GM12872 (cell line): ENCODE results near the gene C1S.

Source experiments
- TF ChIP-seq, protein P1 (sequence below): IDR thresholded peaks from 3 replicates; pipeline ENCODE4 v1.5.1; 2011; ENCODE audit warnings: low read depth, mild to moderate bottlenecking, low read length, moderate library complexity; ENCODE audit not compliant: insufficient read depth

Gene C1S

GRCh38 chr12:7038591-7038990, 21.9 kb upstream of the C1S start:
- TF ChIP-seq, protein P1, sequence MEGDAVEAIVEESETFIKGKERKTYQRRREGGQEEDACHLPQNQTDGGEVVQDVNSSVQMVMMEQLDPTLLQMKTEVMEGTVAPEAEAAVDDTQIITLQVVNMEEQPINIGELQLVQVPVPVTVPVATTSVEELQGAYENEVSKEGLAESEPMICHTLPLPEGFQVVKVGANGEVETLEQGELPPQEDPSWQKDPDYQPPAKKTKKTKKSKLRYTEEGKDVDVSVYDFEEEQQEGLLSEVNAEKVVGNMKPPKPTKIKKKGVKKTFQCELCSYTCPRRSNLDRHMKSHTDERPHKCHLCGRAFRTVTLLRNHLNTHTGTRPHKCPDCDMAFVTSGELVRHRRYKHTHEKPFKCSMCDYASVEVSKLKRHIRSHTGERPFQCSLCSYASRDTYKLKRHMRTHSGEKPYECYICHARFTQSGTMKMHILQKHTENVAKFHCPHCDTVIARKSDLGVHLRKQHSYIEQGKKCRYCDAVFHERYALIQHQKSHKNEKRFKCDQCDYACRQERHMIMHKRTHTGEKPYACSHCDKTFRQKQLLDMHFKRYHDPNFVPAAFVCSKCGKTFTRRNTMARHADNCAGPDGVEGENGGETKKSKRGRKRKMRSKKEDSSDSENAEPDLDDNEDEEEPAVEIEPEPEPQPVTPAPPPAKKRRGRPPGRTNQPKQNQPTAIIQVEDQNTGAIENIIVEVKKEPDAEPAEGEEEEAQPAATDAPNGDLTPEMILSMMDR, result no peak

- TF ChIP-seq, protein P1, result no peak
Observed at GRCh38 chr12:7039403-7039802, 21.1 kb upstream of the C1S start.

DNA sequence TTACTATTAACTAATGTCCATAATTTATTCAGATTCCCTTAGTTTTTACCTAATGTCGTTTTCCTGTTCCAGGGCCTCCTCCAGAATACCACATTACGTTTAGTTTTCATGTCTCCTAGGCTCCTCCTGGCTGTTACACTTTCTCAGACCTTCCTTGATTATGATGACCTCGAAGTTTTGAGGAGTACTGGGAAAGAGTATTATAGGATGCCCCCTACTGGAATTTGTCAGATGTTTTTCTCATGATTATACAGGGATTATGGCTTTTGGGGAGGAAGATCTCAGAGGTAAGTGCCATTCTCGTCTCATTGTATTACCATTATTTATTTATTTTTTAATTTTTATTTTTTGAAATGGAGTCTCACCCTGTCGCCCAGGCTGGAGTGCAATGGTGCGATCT, 17.7 kb upstream of the C1S start:
- TF ChIP-seq, protein P1, result peak; percentile 30; the same call in 1 of the 3 replicates

GRCh38 chr12:7045913-7046312, 14.6 kb upstream of the C1S start:
- TF ChIP-seq, protein P1, result no peak

DNA sequence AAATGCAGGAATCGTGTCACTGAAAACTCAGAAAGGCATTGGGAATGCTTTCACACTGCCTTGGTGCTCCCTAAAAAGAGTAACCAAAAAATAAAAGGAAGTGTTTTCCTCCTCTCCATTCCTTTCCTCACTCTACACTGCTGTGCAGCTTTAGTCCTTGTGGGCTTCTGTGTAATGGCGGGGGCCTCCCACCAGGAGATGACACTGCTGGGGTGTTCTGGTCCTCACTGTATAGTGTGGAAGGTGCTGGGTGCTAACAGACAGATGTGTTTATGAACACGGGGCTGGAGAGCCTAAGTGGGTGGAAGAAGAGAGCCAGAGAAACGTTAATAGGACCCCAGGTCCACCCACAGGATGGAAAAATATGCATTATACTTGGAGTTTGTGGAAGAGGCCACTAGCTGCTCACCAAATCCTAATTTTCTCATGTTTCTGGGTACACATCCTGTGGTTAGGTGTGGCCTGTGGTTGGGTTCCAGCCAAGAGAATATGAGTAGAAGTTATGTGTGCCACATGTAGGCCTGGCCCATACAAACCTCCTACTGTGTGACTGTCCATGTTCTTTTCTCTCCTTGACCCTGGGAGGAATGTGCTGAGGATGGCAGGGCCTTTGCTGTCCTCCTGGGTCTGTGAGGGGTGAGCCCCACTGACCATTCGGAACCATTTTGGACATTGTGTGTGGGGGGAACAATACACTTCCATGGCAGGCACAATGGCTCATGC, 14.0 kb upstream of the C1S start:
- TF ChIP-seq, protein P1, result no peak

DNA sequence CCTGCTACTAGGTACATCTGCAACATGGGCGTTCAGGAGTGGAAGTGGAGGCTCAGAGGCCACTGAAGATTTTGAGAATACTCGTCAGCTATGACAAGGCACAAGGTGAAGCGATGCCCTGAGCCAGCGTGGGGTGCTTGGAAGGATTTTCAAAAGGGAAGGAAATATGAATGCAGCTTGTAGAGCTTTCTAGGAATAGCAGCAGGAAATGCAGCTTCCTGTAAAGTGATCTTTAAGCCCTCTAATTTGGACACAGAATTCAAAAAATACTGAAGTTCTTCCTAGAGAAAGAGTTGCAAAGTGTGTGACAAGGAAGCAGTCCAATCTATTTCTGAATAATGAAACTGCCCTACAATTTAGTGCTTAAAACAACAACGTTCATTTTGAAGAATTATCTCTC, 13.2 kb upstream of the C1S start:
- TF ChIP-seq, protein P1, result no peak

- TF ChIP-seq, protein P1, result no peak
Observed at GRCh38 chr12:7054925-7055324, 5.6 kb upstream of the C1S start.
